Activated T-helper 1 cell treated with Interleukin-2 at 50 U/mL for 16 hours (primary cell): Measurements from ENCODE around the gene SORT1.
"Not testable (repeated sequence)": the region's sequence is repeated elsewhere in the genome, so short reads cannot be mapped to it uniquely, and the experiment has no call there.

Experiments
- DNase-seq: peaks from one replicate; pipeline ENCODE4 v3.0.0-alpha.2; 2020; ENCODE audit warnings: low read depth

The SORT1 gene

GRCh38 chr1:109396871-109397580 lies 692 bp downstream of the SORT1 start:
- no peak for DNase-seq

GRCh38 chr1:109396513-109396839 lies 1.2 kb downstream of the SORT1 start:
- no peak for DNase-seq

GRCh38 chr1:109395602-109396512 lies 1.9 kb downstream of the SORT1 start:
- no peak for DNase-seq

GRCh38 chr1:109395282-109395599 lies 2.5 kb downstream of the SORT1 start:
- not testable (repeated sequence) for DNase-seq

GRCh38 chr1:109394591-109395281 lies 3.0 kb downstream of the SORT1 start:
- DNase-seq, result no peak

GRCh38 chr1:109393617-109394233 lies 4.0 kb downstream of the SORT1 start:
- DNase-seq, result no peak

- DNase-seq, result no peak
These were observed 4.7 kb downstream of the SORT1 start for GRCh38 chr1:109392788-109393616.

GRCh38 chr1:109392037-109392787 lies 5.5 kb downstream of the SORT1 start:
- DNase-seq, result no peak

GRCh38 chr1:109391626-109392025 lies 6.1 kb downstream of the SORT1 start:
- DNase-seq, result no peak

- DNase-seq, result no peak
These were observed 6.6 kb downstream of the SORT1 start for GRCh38 chr1:109391157-109391556.

- DNase-seq, result no peak
These were observed 7.9 kb downstream of the SORT1 start for GRCh38 chr1:109389638-109390341.

GRCh38 chr1:109388884-109389637 lies 8.7 kb downstream of the SORT1 start:
- DNase-seq, result no peak

GRCh38 chr1:109388208-109388711 lies 9.5 kb downstream of the SORT1 start:
- DNase-seq, result no peak

GRCh38 chr1:109386054-109386717 lies 11.5 kb downstream of the SORT1 start:
- no peak for DNase-seq

GRCh38 chr1:109385417-109385816 lies 12.3 kb downstream of the SORT1 start:
- DNase-seq, result no peak

- no peak for DNase-seq
These were observed 13.9 kb downstream of the SORT1 start for GRCh38 chr1:109383854-109384253.

GRCh38 chr1:109383087-109383779 lies 14.5 kb downstream of the SORT1 start:
- no peak for DNase-seq

- no peak for DNase-seq
These were observed 16.1 kb downstream of the SORT1 start for GRCh38 chr1:109381573-109381972.
